ENCODE measurements around the gene ATG7.

GRCh38 chr3:11558411-11558903 lies 286.3 kb downstream of the ATG7 start:
- TF ChIP-seq, protein P1, sequence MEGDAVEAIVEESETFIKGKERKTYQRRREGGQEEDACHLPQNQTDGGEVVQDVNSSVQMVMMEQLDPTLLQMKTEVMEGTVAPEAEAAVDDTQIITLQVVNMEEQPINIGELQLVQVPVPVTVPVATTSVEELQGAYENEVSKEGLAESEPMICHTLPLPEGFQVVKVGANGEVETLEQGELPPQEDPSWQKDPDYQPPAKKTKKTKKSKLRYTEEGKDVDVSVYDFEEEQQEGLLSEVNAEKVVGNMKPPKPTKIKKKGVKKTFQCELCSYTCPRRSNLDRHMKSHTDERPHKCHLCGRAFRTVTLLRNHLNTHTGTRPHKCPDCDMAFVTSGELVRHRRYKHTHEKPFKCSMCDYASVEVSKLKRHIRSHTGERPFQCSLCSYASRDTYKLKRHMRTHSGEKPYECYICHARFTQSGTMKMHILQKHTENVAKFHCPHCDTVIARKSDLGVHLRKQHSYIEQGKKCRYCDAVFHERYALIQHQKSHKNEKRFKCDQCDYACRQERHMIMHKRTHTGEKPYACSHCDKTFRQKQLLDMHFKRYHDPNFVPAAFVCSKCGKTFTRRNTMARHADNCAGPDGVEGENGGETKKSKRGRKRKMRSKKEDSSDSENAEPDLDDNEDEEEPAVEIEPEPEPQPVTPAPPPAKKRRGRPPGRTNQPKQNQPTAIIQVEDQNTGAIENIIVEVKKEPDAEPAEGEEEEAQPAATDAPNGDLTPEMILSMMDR (IDR thresholded peaks at IDR 0.05): no peak
- TF ChIP-seq POLR2A (IDR thresholded peaks at IDR 0.05): no peak

Data from heart left ventricle (tissue), 13 donors.